SW 1271 (cell line): ENCODE data around the gene UTP3.
"Not testable (repeated sequence)": the region's sequence is repeated elsewhere in the genome, so short reads cannot be mapped to it uniquely, and the experiment has no call there.

Source experiments
- DNase-seq, 2 experiments: peaks; one replicate each; lab custom pipeline; 2025; lab: John Stamatoyannopoulos, UW

UTP3 gene, protein sequence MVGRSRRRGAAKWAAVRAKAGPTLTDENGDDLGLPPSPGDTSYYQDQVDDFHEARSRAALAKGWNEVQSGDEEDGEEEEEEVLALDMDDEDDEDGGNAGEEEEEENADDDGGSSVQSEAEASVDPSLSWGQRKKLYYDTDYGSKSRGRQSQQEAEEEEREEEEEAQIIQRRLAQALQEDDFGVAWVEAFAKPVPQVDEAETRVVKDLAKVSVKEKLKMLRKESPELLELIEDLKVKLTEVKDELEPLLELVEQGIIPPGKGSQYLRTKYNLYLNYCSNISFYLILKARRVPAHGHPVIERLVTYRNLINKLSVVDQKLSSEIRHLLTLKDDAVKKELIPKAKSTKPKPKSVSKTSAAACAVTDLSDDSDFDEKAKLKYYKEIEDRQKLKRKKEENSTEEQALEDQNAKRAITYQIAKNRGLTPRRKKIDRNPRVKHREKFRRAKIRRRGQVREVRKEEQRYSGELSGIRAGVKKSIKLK

DNA sequence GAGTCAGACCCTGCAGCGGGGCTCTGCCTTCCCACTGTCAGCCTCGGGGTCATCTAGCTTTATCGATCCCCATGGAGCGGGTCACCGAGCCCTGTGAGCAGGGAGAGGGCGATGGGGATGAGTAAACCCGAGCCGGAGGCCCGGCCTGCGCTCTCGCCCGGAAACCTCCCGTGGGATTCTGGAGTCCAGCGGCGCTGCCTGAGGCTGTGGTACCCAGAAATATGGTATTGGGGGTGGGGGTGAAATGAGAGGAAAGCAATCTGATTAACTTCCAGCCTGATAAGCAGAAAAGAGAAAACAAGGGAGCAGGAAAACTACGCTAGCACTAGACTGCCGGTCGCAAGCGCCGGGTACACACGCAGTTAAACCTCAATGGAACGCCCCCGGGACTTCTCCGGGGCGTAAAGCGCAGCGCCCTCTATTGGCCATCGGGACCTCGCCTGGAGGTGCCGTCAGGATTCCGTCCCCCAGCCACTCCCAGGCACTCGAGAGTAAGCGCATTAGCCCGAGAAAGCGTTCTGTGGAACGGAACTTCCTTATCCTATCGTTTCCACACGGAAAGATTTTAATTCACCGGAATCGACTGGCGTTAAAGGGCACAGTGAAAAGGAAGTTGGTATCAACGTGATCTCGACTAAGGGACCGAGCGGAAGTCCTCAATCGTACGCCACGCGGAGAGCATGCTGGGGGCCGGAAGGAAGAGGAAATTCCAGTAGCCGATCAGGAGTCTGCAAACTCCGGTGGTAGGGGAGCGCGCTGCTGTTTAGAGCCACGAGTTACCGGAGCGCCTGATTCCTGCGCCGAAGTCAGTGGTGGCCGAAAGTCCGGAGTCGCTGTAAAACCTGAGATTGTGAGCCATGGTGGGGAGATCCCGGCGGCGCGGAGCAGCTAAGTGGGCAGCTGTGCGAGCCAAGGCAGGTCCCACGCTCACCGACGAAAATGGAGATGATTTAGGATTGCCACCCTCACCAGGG is at the start of gene UTP3:
TSS of gene UTP3 (plus strand) at position 712 of the 974 bp plus-strand sequence. CDS start at position 858, 146 bp downstream.
- peak; percentile 94 to 95 for DNase-seq

DNA sequence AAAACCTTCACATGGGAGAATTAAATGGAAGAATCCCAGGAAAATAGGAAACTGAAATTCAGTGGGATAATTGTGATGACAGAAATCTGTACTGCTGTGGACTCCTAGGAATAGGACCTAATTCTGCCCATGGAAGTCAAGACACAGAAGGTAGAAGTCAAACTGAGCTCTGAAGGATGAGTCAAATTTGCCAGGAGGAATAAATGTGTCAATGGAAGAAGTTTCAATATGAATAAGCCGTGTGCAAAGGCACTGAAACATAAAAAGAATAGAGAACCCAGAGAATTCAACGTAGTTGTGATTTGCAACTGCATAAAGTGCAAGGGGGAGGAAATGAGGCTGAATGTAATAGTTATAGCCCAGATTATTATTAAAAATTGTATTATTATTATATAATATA is 48.1 kb upstream of the UTP3 start:
- no peak for DNase-seq

DNA sequence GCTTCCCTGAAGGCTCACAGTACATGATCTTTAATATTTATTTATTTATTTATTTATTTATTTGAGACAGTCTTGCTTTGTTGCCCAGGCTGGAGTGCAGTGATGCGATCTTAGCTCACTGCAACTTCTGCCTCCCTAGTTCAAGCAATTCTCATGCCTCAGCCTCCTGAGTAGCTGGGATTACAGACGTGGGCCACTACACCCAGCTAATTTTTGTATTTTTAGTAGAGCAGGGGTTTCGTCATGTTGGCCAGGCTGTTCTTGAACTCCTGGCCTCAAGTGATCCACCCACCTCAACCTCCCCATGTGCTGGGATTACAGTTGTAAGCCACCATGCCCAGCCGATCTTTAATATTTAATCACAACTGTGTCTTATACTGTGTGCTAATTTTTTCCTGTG is 37.6 kb upstream of the UTP3 start:
- DNase-seq: not testable (repeated sequence)

DNA sequence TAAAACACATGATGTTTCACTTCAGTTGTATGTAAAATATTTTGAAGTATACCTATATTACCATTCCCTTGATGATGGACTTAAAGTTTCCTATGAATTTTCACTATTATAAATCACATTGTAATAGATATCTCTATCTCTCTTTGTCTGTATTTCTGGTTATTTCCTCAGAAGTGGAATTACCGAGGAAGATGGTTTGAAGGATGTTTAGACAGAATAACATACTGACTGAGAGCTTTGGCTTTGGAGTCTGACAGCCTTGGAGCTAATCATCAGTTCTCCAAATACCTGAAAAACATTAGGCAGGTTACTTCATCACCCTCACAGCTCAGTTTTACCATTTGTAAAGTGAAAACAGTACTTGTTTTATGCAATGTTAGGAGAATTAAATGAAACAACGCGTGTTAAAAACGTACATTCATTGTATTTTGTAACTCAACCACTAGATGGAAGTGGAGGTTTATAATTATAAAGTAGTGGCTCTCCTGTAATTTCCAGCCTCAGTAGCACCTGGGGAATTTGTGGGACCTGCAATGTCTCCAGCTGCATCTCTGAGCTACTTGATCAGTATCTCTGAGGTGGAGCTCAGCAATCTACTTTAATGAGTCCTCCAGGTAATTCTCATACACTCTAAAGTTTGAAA is 36.3 kb upstream of the UTP3 start:
- peak in 1 of 2 experiments; percentile 34 for DNase-seq

DNA sequence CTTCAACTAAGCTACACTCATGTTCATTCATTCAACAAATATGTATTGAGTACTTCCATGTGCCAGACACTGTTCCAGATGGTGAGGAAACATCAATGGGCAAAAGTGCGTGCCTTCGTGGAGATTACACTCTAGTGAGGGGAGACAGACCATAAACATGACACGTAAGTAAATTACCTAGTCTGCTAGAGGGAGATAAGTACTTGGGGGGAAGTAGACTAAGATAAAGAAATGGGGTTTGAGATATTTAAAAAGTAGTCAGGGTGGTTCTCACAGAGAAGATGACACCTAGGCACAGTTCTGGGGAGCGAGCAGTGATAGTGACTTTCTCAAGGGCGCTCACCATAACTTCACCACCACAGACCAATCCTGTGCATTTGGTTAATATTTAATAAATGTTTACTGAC is 33.7 kb upstream of the UTP3 start:
- DNase-seq: no peak

DNA sequence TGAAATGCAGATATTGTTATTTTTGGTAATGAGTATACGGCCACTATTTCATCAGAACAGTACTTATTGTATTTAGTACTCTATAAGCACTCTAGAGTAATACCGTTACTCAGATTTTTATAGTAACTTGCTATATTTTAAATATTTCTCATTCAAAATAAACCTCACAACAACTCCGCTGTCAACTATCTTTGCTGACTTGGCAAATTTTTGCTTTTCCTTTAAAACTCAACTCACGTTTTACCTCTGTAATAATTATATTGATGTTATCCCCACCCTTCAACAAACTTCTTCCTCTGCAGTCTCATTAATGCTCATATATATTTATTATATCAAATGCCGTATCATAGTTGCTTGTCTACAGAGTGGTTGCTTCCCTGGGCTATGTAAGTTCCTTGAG is 31.0 kb upstream of the UTP3 start:
- no peak for DNase-seq

DNA sequence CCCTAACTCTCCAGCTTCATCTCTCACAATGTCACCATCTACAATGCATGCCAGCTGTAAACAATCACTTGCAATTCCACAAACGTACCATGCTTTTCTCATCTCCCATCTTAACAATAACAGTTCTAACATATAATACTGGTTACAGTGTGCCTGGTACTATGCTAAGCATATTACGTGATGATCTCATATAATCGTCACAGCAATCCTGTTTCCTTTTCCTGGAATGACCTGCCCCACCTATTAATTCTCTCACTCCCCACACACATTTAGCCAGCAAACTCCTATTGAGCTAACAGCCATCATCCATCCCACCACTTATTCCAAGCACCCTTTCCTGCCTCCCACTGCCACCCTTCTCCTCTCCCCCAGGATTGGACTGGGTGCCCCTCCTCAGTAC is 29.9 kb upstream of the UTP3 start:
- DNase-seq: no peak

DNA sequence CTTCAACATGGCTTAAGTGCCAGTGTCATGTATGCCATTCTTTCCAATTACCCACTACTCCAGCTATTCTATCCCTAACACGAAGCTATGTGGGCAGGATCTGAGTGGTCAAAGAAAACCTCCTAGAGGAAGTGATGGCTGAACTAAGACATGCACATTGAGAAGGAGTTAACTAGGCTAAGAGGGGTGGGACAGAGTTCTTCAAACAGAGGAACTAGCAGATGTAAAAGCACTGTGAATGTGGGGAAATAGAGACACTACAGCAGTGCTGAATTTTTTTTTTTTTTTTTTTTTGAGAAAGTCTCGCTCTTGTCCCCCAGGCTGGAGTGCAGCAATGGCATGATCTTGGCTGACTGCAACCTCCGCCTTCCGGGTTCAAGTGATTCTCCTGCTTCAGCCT is 28.2 kb upstream of the UTP3 start:
- no peak for DNase-seq

DNA sequence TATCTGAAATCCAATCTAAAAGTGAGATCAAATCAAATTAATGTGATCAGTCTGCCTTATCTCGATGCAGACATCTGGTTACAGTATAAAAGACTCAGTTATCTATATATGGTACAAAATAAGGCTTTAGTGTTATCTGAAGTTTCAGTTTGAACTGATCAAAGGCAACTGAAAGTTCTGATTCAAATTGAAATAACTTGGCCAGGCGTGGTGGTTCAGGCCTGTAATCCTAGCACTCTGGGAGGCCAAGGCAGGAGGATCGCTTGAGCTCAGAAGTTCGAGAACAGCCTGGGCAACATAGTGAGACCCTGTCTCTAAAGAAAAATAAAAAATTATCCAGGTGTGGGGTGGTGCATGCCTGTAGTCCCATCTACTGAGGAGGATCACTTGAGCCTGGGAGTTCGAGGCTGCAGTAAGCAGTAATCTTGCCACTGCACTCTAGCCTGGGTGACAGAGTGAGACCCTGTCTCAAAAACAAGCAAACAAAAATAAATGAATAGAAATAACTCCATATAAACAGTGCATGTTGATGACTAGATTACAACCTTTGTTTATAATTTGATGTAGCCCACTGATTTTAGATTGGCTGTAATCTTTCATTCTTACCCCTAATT is 26.9 kb upstream of the UTP3 start:
- DNase-seq: not testable (repeated sequence)

DNA sequence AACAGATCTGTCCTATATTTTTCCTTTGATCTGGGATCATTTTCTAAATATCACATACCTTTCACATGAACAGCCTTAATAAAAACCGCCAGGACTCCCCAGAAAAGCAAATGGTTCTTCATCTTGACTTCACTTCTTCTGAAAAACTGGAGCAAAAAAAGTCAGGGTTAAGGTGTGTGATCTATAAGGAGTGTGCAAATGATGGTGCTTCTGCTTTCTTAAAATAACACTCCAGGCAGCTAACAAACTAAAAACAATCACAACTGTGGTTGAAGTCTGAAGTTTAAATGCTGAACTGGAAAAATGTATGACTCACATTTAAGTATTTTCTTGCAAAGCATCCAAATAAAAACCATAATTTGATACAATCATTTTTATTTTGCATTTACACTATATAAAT is 22.0 kb upstream of the UTP3 start, which contains the start of gene JCHAIN:
TSS of gene JCHAIN (minus strand) at position 140 of the 400 bp plus-strand sequence. CDS start at position 122, 18 bp downstream.
- DNase-seq: no peak

DNA sequence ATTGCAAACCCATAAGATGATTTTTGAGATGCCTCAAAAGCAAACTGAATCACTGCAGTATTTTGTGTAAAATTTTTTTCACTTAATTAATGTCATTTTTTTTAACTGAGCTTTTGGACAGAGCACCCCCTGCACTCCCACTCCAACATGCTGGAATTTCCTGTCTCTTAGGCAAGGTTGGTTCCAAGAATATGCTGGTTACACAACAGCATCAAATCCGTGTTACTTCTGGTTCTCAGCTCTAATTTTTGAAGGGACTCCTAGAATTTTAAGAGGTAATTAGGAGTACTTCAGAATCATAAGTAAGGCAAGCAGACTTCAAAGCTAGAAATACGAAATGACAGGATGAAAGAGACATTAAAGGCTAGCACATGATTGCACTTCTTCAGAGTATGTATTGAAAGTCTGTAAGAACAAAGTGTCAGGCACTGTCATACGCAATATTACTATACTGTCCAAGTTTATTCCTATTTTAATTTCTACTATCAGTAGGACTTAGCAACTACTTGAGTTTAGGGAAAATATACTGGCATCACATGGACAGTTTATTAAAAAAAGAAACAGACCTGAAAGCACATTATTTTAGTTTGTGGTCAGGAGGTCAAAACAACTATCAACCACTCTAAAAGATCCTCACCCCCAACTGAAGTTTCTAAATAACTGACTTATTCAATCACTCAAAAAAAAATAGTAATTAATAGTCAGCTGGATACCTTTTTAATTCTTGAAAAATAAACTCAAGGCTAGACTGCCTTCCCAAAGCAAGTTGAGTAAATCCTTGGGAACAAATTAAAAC is 20.4 kb upstream of the UTP3 start:
- DNase-seq: no peak

DNA sequence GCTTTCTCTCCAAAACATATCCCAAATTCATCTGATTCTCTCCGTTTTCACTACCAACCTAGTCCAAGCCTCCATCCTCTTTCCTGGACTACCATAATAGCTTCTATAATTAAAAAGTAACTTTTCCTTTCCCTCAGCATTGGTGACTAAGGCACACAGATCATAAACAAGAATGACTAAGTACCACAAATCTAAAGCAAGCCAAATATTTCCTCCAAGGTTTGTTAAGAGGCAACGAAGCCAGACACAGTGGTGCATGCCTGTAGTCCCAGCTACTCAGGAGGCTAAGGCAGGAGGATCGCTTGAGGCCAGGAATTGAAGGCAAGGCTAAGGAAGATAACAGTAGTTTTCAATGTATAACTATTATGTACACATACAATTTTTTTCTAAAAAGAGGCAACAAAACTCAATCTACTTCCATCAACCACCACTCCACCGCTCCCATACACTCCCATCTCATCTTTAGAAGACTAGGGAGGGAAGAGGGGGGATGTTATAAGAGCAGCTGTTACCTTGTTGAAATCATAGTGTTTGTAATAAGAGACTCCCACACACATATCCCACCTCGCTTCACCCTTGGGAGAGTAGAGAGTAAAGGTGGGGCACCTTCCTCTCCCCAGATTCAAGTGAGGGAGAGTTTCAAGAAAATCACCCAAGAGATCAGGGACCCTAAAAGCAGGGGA is 17.9 kb upstream of the UTP3 start:
- DNase-seq: no peak

DNA sequence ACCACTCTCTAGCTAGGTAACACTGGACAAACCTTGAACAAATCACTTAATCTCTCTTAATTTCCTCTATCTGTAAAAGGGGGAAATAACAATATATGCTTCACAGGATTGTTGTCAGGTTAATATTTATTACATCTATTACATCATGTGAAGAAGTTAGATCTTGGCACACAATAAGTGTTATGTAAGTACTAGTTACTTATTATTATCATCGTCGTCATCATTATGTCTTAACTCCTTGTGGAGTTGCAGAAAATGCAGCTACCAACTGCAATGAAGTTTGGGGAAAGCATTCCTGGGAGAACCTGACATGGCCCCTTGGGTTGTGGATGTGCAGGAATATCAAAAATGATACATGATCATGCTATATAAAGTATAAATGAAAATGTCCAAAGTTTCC is 17.2 kb upstream of the UTP3 start:
- DNase-seq: no peak

DNA sequence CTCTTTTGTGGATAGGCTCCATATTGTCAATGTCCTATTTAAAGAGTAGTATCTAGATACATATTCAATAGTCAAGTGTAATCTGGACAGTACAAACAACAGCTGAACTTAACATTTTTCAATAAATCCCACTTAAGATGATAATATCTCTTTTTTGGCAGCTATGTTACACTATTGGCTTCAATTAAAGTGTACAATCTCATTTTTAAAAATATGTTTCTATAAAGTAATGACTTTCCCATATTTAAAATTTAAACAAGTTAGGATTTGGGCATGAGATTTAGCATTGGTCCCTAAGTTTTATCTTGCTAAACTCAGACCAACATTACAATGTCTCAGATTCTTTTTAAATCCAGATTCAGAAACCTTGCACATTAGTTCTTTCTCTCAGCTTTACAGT is 14.1 kb upstream of the UTP3 start:
- DNase-seq: no peak

DNA sequence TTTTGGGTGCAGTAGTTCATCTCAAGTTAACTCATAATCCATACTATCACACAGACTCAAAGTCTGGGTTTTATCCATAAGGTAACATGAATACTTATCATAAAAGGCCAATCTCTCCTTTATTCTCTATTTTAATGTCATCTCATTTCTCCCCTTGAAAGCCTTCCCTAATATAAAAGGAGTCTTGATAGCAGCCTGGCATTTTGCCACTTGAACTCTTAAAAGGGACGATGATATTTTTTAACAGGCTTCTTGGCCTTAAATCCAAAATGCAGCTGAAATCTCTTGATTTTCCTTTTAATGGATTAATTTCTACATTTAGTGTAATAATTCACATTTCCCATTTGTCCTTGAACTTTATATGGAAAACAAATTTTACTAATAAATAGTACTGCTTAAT is 13.6 kb upstream of the UTP3 start:
- DNase-seq: no peak

DNA sequence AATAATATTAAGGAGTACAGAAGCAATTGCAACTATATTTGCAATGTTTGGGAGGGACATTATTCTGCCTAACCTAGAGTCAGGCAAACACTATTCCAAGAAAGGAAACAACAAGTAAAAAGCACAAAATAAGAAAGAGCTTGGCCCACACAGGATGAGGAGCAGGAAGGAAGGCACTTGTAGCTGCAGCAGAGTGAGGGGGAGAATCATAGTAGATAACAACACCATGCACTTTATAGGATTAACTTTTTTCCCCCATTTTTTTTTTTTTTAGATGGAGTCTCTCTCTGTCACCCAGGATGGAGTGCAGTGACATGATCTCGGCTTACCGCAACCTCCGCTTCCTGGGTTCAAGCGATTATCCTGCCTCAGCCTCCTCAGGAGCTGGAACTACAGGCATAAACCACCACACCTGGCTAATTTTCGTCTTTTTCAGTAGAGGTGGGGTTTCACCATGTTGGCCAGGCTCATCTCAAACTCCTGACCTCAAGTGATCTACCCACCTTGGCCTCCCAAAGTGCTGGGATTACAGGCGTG is 11.7 kb upstream of the UTP3 start:
- no peak for DNase-seq

DNA sequence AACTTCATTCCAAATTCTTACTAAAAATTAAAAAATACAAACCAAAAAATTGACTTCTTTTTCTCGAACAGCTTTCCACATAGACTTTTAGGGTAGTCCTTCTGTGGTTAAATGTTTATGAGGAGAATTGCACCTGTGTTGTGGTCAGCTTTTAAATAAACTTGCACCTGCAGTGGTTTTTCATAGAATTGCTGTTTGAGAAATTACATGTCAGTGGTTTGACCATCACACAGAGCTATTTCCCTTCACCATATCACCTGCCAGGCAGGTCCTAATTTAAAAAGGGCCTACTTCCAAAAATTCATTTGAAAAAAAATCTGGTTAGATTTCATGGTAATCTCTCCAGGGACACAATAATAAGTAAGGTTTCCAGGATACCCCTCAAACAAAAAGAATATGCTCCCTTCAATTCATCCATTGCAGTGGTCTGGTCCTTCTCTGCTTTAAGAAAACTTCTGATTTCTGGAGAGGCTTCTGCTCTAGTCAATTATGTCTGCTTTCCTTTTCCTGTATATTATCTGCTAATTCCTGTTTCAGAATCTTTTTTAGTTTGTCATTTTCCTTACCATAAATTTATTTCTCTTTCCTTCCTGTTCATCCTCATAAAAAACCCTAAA is 9.8 kb upstream of the UTP3 start:
- DNase-seq: no peak

DNA sequence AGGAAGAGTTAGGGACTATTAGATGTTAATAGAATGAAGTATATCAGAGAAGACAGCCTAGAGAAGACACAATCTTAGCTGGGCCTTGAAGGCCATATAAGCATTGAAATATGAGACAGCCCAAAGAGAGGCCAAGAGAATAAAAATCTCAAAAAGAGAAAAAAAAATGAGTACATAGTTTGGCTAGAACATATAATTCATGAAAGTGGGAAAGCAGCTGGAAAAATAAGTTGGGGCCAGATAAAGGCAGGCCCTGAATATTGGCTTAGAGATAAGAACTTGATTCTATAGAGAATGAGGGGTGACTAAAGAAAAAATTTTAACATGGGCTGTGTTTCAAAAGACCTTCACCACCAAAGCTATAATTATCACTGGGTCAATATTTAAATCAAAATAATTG is 7.4 kb upstream of the UTP3 start:
- DNase-seq: no peak

DNA sequence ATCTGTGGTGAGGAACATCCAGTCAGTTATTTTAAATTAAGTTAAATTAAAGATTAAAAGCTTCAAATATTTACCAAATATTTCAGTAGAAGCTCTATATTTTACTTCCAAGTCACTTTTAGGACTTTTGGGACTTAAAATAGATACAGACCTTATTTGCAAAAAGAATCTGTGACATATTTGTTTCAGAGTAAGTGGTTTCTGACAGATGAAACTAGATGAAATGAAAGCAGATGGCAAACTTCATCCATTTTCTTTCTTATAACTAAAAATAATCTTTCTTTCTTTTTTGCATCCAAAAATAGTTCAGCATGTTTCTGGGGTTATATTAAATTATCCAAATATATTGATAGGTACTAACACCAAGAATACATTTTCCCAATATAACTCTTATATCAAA is 6.6 kb upstream of the UTP3 start:
- no peak for DNase-seq

DNA sequence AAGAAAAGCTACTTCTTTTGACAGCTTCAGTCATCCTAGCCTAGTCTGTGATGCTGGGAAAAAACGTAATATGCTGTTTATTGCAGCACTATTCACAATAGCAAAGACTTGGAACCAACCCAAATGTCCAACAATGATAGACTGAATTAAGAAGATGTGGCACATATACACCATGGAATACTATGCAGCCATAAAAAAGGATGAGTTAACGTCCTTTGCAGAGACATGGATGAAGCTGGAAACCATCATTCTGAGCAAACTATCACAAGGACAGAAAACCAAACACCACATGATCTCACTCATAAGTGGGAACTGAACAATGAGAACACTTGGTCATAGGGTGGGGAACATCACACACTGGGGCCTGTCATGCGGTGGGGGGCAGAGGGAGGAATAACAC is 6.2 kb upstream of the UTP3 start:
- DNase-seq: not testable (repeated sequence)
